Choroid plexus epithelial cell (primary cell): ENCODE results near the gene KLF7.

Experiments used
- DNase-seq: peaks from one replicate; pipeline ENCODE4 v3.0.0-alpha.2; 2010; ENCODE audit warnings: low read depth
- H3K4me3 ChIP-seq: 2 replicates; pipeline ENCODE4 v1.5.1; 2011; ENCODE audit warnings: low read depth, mild to moderate bottlenecking, control low read depth, low read length, moderate library complexity
- TF ChIP-seq, protein P1 (sequence below): conservative IDR thresholded peaks from 2 replicates; pipeline ENCODE4 v1.5.1; 2011; ENCODE audit warnings: low read depth, mild to moderate bottlenecking, control low read depth, inconsistent platforms, low read length, moderate library complexity

KLF7 gene

DNA sequence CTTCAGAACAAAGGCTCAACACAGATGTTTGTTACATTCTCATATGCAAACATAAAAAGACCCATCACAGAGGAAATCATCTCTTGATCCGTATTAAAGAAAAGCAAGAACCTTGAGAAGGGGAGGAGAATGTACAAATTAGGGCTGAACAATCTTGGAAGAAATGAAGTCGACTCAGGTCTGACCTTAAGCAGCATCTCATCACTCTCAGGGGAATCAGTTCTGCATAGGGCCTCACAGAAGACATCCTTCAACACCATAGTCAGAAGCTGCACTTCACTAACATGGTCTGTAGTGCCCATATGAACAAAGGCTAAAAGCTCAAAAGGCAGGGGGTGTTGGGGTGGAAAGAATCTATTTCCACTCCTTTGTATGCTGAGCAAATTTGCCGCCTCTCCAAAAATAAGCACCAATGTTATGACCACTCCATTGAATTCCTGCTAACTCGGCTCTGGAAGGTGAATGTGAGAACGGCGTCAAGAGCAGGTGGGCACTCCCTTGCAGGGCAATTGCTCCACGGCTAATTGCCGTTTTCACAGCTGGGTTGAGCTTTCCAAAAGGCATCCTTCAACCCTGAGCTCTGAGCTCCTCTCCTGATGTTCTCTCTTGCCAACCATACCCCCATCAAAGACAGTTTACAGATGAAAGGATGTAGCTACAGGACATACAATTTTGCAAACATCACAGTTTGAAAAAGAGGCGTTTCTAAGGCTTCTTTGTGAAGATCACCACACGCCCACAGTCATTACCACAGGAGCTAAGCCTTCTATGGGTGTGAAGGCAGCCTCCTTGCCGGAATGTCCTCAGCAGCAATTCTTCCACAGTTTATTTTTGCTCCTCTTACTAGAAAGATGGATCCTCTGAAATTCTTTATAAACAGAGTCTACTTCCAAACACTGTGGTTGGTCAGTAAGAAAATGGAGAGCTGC is 10.0 kb downstream of the KLF7 start:
- DNase-seq: no peak
- no peak overlapping the region for H3K4me3 ChIP-seq
- TF ChIP-seq, protein P1, sequence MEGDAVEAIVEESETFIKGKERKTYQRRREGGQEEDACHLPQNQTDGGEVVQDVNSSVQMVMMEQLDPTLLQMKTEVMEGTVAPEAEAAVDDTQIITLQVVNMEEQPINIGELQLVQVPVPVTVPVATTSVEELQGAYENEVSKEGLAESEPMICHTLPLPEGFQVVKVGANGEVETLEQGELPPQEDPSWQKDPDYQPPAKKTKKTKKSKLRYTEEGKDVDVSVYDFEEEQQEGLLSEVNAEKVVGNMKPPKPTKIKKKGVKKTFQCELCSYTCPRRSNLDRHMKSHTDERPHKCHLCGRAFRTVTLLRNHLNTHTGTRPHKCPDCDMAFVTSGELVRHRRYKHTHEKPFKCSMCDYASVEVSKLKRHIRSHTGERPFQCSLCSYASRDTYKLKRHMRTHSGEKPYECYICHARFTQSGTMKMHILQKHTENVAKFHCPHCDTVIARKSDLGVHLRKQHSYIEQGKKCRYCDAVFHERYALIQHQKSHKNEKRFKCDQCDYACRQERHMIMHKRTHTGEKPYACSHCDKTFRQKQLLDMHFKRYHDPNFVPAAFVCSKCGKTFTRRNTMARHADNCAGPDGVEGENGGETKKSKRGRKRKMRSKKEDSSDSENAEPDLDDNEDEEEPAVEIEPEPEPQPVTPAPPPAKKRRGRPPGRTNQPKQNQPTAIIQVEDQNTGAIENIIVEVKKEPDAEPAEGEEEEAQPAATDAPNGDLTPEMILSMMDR: no peak

DNA sequence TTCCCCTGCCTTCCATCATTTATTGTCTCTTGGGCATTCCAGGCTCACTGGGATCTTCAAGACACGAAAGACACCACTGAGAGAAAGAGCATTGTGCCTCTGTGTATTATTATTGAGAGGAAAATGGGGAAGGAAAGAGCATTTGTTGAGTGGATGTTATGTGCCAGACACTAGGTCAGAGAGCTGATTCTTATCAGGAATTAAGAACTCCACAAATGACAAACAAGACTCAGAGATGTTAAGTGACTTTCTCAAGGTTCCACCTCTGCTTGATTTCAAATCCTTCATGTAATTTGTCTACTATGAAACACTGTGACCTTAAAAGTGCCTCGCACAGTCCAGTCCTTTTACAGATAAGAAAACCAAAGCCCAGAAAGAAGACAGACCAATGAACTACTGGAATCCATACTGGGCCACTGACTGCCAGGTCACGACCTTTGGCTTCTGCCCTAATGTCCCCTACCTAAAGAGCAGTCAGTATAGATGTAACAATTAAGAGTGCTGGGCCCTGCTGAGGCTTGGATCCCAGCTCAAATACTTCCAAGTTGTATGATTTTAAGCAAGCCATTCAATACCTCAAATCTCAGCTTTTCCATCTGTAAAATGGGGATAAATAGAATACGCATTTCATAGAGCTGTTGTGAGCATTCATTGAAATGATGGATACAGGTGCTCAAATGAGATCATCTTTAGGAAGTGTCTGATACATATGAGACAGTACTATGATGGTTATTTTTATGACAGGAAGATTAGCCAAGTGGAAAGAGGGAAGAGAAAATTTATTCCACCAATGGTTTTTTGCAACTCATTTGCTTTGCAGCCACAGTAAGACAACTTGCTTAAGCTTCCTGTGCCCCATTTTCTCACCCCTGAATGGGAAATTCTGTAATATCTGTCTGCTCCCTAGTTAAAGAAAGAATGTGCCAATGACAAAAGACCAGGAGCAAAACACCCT is 10.9 kb downstream of the KLF7 start:
- DNase-seq: no peak
- H3K4me3 ChIP-seq: no peak overlapping the region
- TF ChIP-seq, protein P1: no peak

DNA sequence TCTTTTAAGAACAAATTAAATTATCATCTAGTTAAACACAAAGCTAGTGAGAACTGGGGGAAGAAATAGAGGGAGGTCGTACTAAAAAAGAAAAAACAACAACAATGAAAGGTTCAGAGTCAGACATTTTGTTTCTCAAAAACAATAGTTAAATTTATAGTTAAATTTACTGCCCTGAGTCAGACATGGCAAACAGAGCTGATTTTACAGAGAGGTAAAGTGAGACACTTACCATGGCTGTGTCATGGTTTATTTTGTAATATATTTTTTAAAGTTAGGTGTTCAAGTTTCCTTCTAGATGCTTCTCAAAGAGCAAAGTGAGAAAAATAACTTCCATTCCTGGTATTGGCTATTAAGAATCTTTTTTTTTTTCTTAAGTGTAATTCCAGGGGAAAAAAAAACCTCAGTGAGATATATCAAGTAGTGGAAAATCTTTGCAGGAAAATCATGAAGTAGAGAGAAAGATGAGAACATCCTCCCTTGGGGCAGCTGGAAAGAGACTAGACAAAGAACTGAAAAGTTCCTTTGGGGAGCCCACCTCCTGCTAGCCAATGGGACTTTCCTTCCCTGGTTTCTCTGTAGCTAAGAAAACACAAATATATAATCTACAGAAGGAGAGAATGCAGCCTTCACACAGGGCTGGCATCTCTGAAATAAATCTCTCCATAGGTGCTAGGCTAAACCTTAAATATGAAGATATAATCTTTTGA is 12.3 kb downstream of the KLF7 start:
- DNase-seq: no peak
- TF ChIP-seq, protein P1: no peak
- no peak overlapping the region for H3K4me3 ChIP-seq

- TF ChIP-seq, protein P1: no peak
- H3K4me3 ChIP-seq: no peak overlapping the region
- DNase-seq: no peak
Observed at GRCh38 chr2:207151048-207151447, 14.7 kb downstream of the KLF7 start.

DNA sequence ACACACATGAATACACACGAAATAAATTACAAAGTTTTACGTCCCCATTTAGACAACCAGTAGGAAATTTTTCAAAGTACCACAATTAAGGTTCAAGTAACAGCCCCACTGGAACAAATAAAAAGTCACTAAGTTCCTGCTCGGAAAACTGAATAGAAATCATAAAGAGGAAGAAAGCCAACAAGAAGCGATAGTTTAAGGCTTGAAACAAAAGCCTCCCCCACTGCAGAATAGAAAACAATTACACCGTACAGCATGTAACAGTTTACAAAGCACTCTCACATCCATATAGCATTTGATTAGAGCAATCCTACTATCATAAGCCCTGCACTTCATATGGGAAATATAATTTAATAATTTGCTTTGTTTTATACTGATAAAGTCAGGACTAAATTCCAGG is 15.5 kb downstream of the KLF7 start:
- no peak overlapping the region for H3K4me3 ChIP-seq
- no peak for DNase-seq
- TF ChIP-seq, protein P1: no peak
